PC-9 (cell line): ENCODE results near the gene FNDC5. TPM values are rescaled to one million over a fixed set of nuclear protein-coding genes. Genes with fewer than 3 reads are reported as not detected.

Source experiments
- BruUV-seq: library from RNA; stranded (reverse); fragments of 400-500 nt; replicated peaks from 2 replicates; lab custom pipeline; 2021; lab: Mats Ljungman, UMichigan
- CTCF ChIA-PET: fragments of 300-600 bp; sonication (Branson Sonifier 250); formaldehyde crosslinking; loops from one replicate; lab custom pipeline; 2022; ENCODE audit warnings: antibody characterized with exemption; lab: Charles Lee
- POLR2A ChIA-PET: fragments of 300-600 bp; sonication (Branson Sonifier 250); formaldehyde crosslinking; loops from one replicate; lab custom pipeline; 2022; ENCODE audit warnings: antibody characterized with exemption; ENCODE audit not compliant: unreplicated experiment; lab: Charles Lee
- DNase-seq, 2 experiments: peaks; one replicate each; pipeline versions ENCODE4 v3.0.0 to v3.0.0-alpha.2; 2015 to 2022; ENCODE audit warnings: mixed read lengths in 1 of 2
- H2AFZ ChIP-seq: fragments of 200-600 bp; sonication (generic); 2 replicates; pipeline ENCODE4 v1.8.1; 2017; ENCODE audit warnings: antibody characterized with exemption
- H3F3A ChIP-seq: fragments of 200-600 bp; sonication (generic); 2 replicates; pipeline ENCODE4 v1.8.1; 2017; ENCODE audit warnings: antibody characterized with exemption, mild to moderate bottlenecking, low read depth; ENCODE audit not compliant: insufficient read depth
- H3K27ac ChIP-seq: fragments of 200-600 bp; sonication (generic); 2 replicates; pipeline ENCODE4 v1.6.1; 2016; ENCODE audit warnings: mixed run types
- H3K27me3 ChIP-seq: fragments of 200-600 bp; sonication (generic); 2 replicates; pipeline ENCODE4 v1.6.1; 2016; ENCODE audit warnings: low read depth, mixed run types; ENCODE audit not compliant: insufficient read depth
- H3K36me3 ChIP-seq: fragments of 200-600 bp; sonication (generic); 2 replicates; pipeline ENCODE4 v1.6.1; 2016; ENCODE audit warnings: low read depth, mixed run types
- H3K4me1 ChIP-seq: fragments of 200-600 bp; sonication (generic); replicated peaks from 2 replicates; pipeline ENCODE4 v1.6.1; 2016; ENCODE audit warnings: mixed run types; ENCODE audit not compliant: insufficient read depth
- H3K4me2 ChIP-seq: fragments of 200-600 bp; sonication (generic); 2 replicates; pipeline ENCODE4 v1.6.1; 2017; ENCODE audit warnings: mixed run types
- H3K4me3 ChIP-seq: fragments of 200-600 bp; sonication (generic); 2 replicates; pipeline ENCODE4 v1.6.1; 2016; ENCODE audit warnings: mixed run types
- H3K79me2 ChIP-seq: fragments of 200-600 bp; sonication (generic); 2 replicates; pipeline ENCODE4 v1.6.1; 2017; ENCODE audit warnings: low read depth, mixed run types
- H3K9me2 ChIP-seq: fragments of 200-600 bp; sonication (generic); 2 replicates; pipeline ENCODE4 v1.8.1; 2017; ENCODE audit warnings: mild to moderate bottlenecking; ENCODE audit not compliant: insufficient read depth
- H3K9me3 ChIP-seq: fragments of 200-600 bp; sonication (generic); 2 replicates; pipeline ENCODE4 v1.8.1; 2016; ENCODE audit warnings: low read depth; ENCODE audit not compliant: insufficient read depth
- H4K20me1 ChIP-seq: fragments of 200-600 bp; sonication (generic); 2 replicates; pipeline ENCODE4 v1.8.1; 2017; ENCODE audit not compliant: insufficient read depth
- EZH2 ChIP-seq: fragments of 200-600 bp; sonication (generic); IDR thresholded peaks from 2 replicates; pipeline ENCODE4 v1.8.0; 2017; ENCODE audit warnings: antibody characterized with exemption, low read depth
- intact Hi-C: fragments of 100-400 bp; cut with micrococcal nuclease; formaldehyde crosslinking; loops from one replicate; pipeline ENCODE4 v1.10.0; 2022; ENCODE audit not compliant: unreplicated experiment
- total RNA-seq: library from RNA; stranded (reverse); gene quantifications from 2 replicates; pipeline ENCODE4 v1.2.3, GENCODE V29; 2021
- TF ChIP-seq, protein P1 (sequence below): fragments of 200-600 bp; sonication (generic); conservative IDR thresholded peaks from 2 replicates; pipeline ENCODE4 v1.6.1; 2017; ENCODE audit warnings: mixed run types, antibody characterized with exemption, mild to moderate bottlenecking, moderate library complexity

The FNDC5 gene
- total RNA-seq, 1 experiment from 2014 or later: not detected

DNA sequence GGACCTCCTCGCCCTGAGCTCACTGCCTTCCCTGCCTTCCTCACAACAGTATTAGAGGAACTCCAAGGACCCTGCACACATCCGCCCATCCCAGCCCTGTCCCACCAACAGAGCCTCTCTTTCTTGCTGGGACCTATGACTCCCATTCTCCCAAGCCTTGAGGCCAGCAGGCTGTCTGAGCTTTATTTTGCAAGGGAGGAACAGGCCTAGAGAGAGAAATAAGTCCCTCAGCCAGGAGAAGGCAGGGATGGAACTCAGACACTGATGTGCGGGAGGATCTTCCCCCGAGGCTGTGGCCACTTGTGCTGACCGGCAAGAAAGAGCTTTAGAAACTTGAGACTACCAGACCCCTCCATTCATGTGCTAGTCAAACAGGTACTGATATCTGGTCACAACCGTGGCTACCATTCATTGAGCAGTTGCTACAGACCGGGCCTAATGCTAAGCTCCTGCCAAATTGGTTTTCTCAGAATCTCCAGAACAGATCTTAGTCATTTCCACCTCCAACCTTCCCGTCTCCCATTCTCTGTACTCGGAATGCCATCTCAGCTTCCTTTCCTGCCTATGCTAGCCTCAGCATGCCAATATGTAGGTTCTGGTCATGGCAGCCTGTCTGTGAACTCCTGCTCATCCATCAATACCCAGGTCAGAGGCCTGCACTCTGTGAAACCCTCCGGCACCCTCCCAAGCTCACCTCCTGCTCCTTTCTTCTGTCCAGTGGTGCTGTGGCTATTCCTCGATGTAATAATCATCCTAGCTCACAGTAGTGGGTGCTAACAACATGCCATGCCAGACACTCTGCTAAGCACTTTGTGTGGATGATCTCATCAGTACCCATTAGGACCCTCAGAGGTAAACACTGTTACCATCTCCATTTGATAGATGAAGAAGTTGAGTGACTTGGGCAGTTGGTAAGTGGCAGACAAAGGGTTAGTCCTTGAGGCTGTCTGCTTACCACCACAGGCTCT, 26.7 kb upstream of the FNDC5 start:
- DNase-seq: no peak
- no peaks in the 10 kb centered on the region; the same call in 1 of the 2 replicates for H4K20me1 ChIP-seq
- intact Hi-C loops: no loop called here
- no peaks in the 10 kb centered on the region; the same call in 1 of the 2 replicates for H3F3A ChIP-seq
- 0 out of 2 replicates have a peak, but pooled peaks cover 8% of the 10 kb centered on the region for H3K79me2 ChIP-seq
- no peak overlapping the region for H2AFZ ChIP-seq
- no peaks in the 10 kb centered on the region for H3K9me2 ChIP-seq
- no peak overlapping the region for H3K27ac ChIP-seq
- no peaks in the 10 kb centered on the region for H3K36me3 ChIP-seq
- H3K4me3 ChIP-seq: no peak overlapping the region
- POLR2A ChIA-PET: no interaction called here
- no peaks in the 10 kb centered on the region for H3K27me3 ChIP-seq
- no peaks in the 10 kb centered on the region for H3K4me1 ChIP-seq
- H3K4me2 ChIP-seq: no peak overlapping the region
- no peaks in the 10 kb centered on the region for H3K9me3 ChIP-seq
- TF ChIP-seq EZH2: no peak
- TF ChIP-seq, protein P1, sequence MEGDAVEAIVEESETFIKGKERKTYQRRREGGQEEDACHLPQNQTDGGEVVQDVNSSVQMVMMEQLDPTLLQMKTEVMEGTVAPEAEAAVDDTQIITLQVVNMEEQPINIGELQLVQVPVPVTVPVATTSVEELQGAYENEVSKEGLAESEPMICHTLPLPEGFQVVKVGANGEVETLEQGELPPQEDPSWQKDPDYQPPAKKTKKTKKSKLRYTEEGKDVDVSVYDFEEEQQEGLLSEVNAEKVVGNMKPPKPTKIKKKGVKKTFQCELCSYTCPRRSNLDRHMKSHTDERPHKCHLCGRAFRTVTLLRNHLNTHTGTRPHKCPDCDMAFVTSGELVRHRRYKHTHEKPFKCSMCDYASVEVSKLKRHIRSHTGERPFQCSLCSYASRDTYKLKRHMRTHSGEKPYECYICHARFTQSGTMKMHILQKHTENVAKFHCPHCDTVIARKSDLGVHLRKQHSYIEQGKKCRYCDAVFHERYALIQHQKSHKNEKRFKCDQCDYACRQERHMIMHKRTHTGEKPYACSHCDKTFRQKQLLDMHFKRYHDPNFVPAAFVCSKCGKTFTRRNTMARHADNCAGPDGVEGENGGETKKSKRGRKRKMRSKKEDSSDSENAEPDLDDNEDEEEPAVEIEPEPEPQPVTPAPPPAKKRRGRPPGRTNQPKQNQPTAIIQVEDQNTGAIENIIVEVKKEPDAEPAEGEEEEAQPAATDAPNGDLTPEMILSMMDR: no peak
- BruUV-seq: no TSS peak
- CTCF ChIA-PET: interaction anchor here (0.5 kb wide), 1 partner anchor 69 kb away, joined by 6 read pairs; no protein-coding TSS in a partner anchor

DNA sequence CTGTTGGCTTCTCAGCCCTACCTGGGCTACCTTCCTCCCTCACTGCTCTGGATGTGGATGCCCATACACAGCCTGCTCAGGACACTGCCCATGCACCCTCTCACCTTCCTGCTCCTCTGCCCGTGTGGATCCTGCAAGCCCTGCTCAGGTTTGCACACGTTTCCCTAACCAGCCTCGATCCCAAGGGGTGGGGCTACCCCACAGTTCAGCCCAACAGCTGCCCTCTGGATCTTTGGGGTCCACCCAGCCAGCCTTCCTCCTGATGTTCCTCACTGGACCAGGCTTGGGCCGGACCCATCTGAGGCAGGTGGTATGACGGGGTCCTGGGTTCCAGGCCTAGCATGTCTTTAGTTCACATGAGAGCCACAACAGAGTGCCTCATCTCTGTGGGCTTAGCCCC, 25.7 kb upstream of the FNDC5 start:
- ChIA-PET CTCF (no interaction called here), POLR2A (no interaction called here)
- Histone ChIP-seq H3F3A (no peaks in the 10 kb centered on the region; the same call in 1 of the 2 replicates), H3K4me1 (no peaks in the 10 kb centered on the region), H3K27ac (no peak overlapping the region), H3K79me2 (0 out of 2 replicates have a peak, but pooled peaks cover 8% of the 10 kb centered on the region), H3K9me2 (no peaks in the 10 kb centered on the region), H3K9me3 (no peaks in the 10 kb centered on the region), H3K36me3 (no peaks in the 10 kb centered on the region), H2AFZ (no peak overlapping the region), H4K20me1 (no peaks in the 10 kb centered on the region; the same call in 1 of the 2 replicates), H3K4me2 (no peak overlapping the region), H3K27me3 (no peaks in the 10 kb centered on the region), H3K4me3 (no peak overlapping the region)
- TF ChIP-seq, protein P1: no peak
- TF ChIP-seq EZH2: no peak
- intact Hi-C loops: no loop called here
- BruUV-seq: no TSS peak
- no peak for DNase-seq

DNA sequence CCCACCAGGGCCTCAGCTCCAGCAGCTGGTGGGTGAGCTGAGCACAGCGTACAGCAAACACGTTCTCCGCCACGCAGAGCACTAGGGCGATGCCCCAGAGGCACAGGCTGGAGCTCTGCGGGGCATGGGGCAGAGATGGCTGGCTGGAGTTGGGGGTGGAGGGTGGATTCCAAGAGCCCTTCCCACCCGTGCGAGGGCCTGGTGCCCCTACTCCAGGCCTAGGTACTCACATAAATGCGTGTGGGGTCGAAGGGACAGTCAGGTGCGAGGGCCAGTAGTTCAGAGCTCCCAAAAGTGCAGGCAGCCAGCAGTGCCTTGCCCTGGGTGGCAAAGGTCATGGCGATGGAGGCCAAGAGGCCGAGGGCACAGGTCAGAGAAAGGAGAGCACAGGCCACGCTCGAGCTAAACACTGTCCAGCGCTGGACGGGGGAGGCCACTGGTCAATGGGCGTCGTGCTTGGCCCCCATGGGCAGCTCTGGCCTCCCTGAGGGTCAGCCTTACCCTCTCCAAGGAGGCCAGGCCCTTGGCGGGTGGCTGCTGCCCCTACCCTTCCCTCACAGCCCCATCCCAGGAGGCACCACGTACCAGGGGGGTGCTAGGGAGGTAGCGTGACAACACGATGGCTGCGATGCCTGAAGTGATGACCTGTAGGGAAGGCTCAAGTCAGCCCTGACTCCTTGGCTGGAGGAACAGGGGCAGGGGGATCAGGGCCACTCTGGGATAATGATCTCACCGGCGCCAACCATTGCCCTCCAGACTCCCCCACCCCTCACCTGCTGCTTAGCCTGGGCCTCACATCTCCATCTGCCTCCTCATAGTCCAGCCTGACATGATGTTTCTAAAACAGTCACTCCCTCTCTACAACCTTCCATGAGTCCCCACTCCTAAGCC, 24.9 kb upstream of the FNDC5 start:
- intact Hi-C loops: no loop called here
- no peak for TF ChIP-seq EZH2
- TF ChIP-seq, protein P1: no peak
- Histone ChIP-seq H3K27me3 (no peaks in the 10 kb centered on the region), H3K9me3 (no peaks in the 10 kb centered on the region), H3K4me3 (no peak overlapping the region), H3K27ac (no peak overlapping the region), H4K20me1 (no peaks in the 10 kb centered on the region; the same call in 1 of the 2 replicates), H3K4me2 (no peak overlapping the region), H3K79me2 (0 out of 2 replicates have a peak, but pooled peaks cover 4% of the 10 kb centered on the region), H3K9me2 (no peaks in the 10 kb centered on the region), H3K4me1 (no peaks in the 10 kb centered on the region), H2AFZ (no peak overlapping the region), H3F3A (no peaks in the 10 kb centered on the region; the same call in 1 of the 2 replicates), H3K36me3 (no peaks in the 10 kb centered on the region)
- DNase-seq: no peak
- POLR2A ChIA-PET: no interaction called here
- CTCF ChIA-PET: no interaction called here
- BruUV-seq: no TSS peak
